Midbrain (tissue), 1 donor: ENCODE measurements around the gene PRG3.

Experiments
- DNase-seq: peaks from one replicate; lab custom pipeline; 2025; lab: John Stamatoyannopoulos, UW

PRG3 gene

DNA sequence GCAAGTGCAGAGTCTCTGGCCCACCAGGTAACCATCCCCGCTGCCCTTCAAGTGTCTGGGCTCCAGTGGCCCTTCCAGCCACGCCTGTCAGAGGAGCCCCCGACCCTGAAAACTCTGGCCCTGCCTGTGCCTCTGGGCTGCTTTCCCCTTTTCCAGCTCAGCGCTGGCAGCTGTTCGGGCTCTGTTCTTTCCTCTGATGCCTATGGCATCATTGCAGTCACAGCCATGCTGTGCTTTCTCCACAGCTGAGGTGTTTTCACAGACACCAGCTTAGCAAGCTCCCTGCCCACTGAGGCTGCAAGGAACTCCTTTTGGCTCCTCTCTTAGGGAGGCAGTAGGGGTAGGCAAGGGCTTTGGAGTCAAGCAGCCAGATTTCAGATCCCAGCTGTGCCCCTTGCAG lies 21.6 kb downstream of the PRG3 start:
- DNase-seq = no peak

DNA sequence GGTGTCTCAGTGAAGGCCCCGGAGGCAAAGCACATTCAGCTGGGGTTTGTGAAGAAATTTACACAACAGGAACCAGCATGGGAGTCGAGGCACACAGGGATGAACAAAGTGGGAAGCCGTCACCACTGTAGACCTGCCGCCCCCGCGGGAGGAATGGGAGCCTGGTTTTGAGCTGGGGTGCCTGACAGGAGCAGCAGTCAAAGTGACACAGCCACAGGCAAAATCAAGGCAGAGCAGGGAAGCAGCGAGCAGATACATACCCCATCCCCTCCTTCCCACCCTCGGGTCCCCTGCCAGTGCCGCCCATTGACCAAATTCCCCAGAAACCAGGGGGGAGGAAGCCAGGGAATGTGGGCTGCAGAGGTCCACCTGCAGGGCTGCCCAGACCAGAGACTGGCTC lies 22.0 kb downstream of the PRG3 start:
- no peak for DNase-seq

DNA sequence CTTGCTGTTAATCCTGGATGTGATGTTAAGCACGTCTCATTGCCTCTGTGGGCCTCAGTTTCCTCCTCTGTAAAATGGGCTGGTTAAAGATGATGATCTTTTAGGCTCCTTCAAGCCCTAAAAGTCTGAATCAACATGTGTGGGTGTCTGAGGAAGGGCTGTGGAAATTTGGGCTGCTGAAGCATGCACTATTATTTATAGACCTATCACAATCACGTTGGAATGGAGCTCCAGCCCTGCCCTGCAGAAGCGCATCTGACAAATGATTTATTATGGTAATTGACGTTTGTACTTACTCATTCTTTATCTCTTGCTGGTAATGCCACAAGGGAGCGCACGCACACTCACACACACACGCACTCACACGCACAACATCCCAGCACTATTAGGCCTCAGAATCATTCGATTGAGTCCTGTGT lies 22.4 kb downstream of the PRG3 start:
- DNase-seq = no peak

DNA sequence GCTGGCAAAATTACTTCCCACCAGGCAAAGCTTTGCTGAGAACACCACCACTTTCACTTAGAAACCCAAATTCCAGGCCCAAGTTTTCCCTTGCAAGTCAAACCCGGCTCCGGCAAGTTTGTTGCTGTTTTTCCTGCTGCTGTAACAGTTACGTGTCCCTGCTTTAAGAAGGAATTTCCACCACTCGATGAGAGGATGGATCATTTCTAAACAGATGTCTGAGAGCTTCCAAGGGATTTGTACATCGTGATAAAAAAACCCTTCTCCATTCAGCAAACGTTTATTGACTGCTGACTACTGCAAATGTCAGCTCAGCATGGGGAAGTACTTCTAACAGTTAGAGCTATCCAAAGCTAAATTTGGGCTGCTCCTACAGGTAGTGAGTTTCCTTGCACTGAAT lies 23.1 kb downstream of the PRG3 start:
- no peak for DNase-seq

DNA sequence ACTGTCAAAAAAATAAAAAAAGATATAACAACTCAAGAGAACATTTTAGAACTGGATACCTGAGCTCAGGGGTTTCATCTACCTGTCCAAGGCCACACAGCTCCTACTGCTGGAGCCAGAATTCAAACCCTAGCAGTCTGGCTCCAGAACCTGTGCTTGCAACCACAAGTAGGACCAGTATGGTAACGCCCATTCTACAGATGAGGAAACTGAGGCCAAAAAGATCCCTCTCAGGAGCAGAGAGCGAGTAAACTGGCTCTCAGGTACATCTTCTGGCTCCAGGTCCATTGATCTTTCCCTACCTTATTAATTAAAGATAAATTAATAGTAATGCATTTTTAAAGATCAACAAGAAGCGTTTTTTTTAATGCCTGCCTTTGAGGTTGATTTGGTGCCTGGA lies 23.6 kb downstream of the PRG3 start:
- no peak for DNase-seq

DNA sequence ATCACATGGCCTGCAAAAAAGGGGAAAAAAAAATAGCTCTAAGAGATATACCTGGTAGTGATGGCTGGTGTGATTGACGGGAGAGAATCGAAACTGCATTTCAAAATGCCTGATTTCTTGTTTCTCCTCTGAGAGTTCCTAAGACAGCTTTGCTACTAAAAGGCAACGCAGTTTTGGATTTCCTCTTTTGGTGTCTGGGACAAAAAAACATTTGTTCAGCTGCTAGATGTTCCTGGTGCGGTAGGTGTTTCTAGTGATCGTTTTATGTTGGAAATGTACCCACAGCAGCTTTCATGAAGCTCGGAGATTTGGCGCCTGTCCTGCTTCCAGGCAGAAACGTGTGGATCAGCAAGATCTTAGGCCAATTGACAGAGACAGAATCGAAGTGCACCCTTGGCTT lies 24.7 kb downstream of the PRG3 start:
- DNase-seq = no peak

DNA sequence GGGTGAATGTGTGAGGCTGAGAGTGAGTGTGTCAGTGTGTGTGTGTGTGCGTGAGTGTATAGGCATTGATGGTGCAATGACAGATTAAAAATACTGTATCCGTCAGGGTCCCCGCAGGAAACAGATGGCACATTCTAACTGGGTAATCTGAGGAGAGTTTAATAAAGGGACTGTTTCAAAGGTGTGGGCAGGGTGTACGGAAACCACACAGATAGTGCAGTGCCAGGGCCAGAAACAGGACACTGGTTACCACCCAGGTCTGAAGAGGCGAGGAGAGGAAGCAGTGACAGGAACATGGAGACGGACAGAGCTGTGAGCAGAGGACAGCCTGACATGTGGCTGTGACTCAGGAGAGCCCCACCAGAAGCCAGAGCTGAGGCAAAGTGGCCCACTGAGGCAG lies 26.3 kb downstream of the PRG3 start:
- no peak for DNase-seq

DNA sequence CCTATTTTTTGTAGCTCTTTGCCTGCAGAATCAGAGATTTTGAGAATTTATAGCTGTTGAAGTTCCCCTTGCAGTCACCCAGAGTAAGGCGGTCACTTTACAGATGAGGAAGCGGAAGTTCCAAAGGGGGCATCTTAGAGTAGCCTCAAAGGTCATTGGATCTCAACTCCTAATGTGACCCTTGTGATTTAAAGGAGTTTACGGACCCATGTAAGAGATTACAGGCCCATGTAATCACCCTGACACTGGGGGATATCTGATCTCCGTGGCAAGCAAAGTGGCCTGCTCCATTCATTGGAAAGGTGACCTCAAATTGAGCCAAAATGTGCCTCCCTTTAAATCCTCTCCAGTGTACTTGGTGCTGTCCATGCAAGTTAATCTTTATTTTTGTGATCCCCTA lies 27.1 kb downstream of the PRG3 start:
- DNase-seq = no peak

DNA sequence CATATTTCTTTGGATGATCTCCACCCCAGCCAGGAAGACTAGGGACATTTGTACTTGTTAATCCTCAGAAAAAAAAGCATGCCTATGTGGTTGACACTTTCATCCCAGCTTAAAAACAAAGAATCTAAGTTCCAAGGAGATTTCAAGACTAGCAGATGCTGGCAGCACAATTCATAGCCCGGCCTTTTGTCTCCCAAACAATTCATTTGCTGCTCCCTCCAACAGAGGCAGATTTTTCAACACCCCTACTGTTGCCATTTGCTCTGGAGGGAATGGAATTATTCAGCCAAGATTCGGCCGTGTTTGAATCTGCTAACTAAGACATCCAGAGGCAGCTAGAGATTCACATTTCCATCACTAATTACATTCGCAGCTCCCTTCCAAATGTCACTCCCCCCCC lies 27.5 kb downstream of the PRG3 start:
- DNase-seq = no peak

DNA sequence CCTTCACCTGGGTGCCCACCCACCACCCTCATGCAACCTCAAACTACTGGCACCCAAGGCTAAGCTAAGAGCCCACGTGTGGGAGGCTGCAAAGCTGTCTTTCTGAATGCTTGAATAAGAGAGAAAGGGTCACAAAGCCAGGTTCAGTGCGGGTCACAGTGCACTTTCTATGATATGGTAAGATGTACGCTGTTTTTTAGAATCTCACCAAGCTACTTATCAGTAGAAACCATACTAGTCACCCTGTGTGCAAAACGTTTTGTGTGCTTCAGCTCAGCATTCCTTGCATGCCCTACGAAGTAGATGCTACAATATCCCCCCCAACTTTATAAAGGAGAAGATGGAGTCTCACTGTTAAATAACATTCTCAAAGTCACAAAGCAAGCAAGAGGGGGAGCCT lies 27.9 kb downstream of the PRG3 start:
- no peak for DNase-seq

DNA sequence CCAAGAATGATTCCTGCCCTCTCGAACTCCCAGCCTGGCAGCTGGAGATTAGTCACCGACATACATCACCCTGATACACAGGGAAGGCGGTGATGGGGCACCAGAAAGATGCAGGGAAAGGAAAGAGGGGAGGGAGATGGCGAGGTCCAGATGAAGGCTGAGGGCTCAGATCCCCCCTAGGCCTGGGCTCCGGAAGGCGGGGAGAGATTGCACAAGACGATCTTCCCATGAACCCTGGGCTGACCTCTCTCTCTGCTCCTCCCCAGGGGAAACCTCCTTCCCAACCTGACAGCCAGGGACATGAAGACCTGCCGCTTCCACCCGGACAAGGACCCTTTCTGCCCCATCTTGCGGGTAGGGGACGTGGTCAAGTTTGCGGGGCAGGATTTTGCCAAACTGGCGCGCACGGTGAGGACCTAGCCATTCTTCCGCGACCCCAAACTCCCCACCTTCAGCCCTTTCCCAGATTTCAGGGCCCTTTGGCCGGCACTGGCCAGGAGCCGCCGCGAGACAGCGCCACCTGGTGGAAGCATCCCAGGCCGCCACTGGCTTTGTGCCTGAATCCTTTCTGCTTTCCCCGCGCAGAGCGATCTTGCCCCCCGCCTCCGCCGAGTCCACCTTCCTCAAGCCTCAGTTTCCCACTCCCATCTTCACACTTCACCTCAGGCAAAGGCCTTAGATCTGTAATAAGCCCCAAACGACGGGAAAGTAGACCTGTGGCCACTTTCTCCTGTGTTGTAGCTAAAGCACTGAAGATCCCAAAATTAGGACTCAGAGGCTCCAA lies 31.3 kb downstream of the PRG3 start:
- peak; percentile 52 for DNase-seq

DNA sequence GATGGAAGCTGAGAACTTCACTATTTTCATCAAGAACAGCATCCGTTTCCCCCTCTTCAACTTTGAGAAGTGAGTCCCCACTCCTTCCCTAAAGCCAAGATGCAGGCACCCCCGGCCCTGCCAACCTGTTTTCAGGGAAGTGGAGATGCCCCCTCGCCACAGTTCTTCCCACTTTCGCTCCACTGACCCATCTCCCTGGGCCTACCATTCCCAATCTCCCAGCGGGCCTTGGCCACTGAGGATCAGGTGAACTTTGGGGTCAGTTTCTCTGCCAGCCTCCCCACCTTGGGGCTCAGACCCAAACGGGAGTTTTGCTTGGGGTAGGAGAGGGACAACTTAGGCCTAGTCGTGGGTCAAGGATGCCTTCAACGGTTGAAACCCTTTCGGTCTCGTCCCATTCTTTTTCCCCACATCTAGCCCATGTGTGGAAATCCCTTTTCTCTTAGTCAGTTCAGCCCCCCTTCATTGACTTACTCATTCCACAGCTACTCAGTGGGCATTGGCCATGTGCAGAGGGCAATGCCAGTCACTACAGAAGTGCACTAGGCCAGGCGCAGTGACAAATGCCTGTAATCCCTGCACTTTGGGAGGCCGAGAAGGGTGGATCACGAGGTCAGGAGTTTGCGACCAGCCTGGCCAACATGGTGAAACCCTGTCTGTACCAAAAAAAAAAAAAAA lies 32.2 kb downstream of the PRG3 start:
- no peak for DNase-seq

DNA sequence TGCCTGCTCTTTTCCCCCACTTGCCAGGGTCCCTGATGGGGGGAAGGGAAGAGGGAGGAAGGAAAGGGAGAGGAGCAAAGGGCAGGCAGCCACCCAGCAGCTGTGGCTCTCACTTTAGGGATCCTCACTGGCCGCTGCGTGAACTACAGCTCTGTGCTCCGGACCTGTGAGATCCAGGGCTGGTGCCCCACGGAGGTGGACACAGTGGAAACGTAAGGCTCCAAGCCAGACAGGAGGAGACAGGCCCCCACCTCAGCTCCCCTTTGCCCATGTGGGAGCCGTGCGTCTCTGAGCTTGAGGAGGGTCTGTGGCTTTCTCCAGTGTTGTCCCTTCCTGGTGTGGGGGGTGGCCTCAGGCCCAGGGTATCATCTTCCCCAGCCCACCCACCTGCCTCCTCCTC lies 32.9 kb downstream of the PRG3 start:
- no peak for DNase-seq

DNA sequence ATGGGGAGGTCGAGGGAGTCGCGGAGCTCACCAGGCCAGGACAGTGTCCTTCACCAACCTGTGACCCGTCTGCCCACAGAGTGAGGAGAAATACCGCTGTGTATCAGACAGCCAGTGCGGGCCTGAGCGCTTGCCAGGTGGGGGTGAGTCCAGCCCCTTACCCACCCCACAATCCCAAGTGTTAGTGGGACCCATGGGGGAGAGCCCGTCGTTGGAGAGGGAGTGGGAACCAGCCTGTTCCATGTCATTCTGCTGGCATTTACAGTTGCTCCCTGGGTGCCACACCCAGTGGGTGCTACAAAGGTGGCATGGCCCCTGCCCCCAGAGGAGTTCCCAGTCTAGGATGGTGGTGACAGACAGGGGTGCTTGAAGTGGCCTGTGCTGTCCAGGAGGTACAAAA lies 33.6 kb downstream of the PRG3 start:
- DNase-seq = no peak

DNA sequence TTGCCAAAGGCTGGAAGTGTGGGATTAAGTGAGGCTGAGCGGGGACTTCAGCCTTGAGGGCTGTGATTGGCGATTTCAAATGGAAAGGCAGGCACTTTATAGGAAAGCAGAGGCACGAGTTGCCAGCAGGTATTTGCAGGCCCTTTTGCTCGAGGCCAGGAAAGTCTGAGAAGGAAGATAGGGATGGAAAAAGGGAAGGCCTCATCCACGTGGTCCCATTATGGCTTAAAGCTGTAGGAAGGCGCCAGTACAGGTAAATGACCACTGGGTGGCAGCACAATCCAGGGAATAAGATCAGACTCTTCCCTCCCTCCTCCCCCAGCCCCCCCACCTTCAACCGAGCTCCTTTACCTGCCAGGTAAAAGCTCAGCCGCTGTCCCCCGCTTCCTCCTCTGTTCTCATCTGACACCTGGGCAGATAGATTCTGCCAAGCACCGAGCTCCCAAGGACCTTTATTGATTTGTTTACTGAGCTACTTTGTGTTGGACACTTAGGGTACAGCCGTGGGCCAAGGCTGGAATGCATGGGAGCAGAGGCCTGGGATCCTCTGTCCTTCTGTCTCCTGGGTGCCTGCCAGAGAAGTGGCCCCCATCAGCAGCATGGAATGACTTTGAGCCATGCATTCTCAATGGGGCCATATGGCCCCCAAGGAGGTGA lies 35.3 kb downstream of the PRG3 start:
- peak; percentile 77 for DNase-seq

DNA sequence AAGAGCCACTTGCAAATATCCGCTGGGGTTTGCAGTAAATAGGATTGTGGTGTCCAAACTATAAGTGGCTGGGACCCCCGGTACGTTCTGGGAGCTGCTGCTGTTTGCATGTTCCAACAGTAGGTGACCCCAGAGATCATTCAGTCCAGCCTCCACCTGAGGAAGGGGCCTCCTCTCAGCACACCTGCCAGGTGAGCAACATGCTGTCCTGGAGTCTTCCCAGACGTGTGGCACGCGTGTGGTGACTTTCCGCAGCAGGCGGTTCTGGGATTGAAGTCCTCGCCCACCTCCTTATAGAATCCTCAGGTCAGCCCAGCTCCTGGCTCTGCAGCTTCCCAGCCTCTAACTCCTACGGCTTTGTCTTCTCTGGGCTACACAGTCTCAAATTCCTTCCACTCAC lies 36.1 kb downstream of the PRG3 start:
- DNase-seq = no peak

DNA sequence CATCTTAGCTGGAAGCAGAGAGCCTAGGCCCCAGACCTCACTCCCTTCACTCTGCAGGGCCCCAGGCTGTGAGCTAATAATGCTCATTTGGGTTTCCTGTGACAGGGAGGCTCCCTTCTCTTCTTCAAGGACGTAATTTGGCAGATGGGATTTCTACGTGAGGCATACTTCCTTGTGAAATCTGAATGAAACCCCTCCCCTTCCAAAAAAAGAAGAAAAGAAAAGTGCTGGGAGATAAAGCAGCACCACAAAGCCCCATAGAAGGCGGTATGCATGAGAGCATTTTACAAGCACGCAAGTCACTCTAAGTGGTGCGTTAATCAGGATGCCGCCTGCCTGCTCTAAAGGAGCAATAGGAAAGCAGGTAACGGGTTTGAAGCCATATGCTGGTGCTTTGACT lies 37.1 kb downstream of the PRG3 start:
- no peak for DNase-seq

DNA sequence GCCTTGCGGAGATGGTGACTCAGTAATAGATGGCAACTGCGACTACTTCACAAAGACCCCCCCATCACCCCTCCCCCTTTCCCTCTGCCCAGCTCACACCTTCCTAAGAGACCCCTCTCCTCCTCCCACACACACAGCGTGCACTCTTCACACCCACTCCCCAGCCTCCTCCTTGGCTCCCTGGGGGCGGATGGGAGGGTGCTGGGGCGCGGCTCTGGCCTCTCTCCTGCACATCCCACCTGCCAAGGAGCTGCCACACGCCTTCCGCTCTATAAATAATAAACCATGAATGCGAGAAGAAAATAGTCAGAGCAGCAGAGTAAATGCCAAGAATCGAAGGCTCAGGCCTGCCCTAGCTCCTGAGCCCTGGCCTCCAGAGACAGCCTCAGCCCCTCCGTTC lies 38.2 kb downstream of the PRG3 start:
- DNase-seq = no peak

DNA sequence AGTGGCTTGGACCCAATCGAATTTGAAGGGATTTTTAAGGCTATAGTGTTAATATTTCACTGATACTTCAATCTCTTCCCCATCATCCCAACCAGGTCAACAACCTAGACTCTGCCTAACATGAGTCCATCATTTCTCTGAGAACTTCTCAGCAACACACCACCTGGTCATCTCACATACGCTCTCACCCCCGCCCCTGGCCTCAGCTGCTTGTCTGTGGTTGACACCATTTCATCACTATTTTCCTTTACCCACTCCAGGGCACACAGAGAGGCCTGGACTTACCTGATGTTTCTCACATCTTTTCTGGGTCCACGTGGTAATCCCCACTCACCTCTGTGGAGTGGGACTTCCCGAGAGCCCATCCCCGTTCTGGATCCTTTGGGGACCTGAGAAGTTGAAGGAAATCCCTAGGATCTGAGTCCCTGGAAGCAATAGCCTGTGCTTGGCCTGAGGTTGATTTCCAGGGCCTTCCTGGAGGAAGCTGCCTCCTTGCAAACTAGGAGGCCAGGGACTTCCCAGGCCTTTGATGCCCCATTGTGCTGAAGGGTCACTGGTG lies 39.6 kb downstream of the PRG3 start:
- DNase-seq = no peak

DNA sequence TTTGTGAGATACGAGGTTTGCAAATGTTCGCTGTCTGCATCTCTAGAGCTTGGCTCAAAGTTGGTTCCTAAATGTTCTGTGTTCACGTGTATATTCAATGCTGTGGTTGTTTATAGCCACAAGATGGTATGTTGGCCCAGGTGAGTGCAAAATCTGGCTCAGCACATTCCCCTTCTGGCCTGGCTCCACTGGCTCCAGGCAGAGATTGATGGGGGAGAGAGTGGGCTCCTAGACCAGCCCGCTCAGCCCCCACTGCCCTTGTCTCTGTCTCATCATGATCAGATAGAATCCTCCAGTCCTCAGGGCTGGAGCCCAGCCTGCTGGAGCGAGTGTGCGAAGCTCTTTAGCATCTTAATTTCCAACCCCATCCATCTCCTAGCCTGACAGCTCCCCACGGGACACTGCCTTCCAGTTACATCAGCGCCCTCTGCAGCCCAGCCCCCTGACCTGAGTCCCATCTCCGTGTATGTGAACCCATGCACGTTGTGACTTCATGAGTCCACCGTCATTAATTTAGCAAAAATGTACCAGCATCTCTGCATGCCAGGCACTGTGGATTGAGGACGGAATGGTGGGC lies 40.8 kb downstream of the PRG3 start:
- DNase-seq = no peak

DNA sequence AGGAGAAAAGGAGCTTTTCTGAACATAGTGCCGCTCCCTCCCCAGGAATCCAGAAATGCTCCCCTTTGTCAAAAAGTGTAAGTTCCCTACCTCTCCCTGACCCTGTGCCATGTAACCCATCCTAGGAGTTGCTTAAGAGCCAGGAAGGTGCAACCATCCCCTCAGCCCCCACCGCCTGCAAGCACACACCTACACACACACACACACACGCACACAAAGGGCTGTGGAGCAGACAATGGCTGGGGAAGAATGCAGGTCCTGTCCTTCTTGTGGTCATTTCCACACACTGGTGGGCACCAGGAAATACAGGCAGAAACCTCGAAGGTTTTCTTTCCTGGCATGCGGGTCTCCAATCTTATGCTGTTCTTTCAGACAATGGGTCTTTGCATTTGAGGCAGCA lies 41.6 kb downstream of the PRG3 start:
- DNase-seq = no peak

DNA sequence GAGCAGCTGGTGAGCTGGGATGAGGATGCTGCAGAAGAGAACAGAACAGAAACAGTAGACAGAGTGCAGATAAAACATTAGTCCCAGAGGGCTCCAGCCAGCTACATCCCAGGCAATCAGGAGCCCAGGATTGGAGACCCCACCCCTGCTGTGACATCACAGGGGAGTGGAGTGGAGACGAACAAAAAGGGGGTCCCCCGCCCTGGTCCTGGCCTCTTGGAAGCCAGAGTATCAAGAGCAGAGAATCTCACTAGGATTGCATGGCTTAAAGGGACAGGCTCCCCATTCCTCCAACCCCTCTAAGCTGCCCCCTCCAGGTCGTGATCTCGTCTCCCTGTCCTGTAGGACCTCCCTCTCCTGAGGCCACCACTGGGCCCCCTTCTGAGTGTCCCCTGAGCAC lies 42.8 kb downstream of the PRG3 start, which contains the start of gene P2RX3:
TSS of gene P2RX3 (plus strand) at position 211 of the 400 bp plus-strand sequence. CDS start 199 bp downstream, outside the sequence.
- no peak for DNase-seq
